Kasumi-1 (cell line): ENCODE data around the gene CRYBB3.

Experiments
- DNase-seq, 2 experiments: peaks; one replicate each; lab custom pipeline; 2025; lab: John Stamatoyannopoulos, UW

CRYBB3 gene

DNA sequence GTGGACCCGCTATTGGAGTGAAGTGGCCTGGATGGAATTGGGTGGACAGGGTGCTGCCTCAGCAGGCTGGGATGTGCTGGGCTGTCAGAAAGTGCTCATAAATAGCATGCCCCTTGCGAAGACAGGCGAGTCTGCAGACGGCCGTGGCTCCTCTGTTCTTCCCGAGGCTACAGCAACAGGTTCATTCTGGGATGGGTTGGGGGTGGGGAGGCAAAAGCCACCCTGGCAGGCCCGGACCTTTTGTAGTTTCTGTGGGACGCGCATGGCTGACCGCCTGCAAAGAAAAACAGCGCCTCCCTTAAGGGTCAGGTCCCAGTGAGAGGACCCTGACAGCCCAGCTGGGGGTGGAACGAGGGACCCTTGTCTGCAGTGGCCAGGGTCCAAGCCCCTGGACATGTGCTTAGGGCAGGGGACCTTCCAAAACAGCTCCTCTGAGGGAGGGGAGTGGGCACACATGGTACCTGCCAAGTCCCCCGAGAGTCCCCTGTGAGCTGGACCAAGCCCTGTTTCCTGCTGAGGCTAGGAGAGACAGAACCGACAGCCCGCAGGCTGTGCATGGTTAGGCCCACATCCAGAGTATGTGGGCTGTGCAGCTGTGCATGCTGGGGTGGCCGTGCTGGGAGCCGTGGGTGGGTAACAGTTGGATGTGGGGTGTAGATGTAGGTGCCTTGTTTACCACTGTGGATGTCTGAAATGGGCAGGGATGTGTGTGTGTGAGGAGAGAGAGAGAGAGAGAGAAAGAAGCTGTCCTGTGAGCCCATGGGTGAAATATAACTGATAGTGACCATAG is at the start of gene CRYBB3:
Gene CRYBB3 (plus strand): TSS at position 128 of the 790 bp plus-strand sequence. CDS start 1,539 bp downstream, outside the sequence.
- no peak for DNase-seq

DNA sequence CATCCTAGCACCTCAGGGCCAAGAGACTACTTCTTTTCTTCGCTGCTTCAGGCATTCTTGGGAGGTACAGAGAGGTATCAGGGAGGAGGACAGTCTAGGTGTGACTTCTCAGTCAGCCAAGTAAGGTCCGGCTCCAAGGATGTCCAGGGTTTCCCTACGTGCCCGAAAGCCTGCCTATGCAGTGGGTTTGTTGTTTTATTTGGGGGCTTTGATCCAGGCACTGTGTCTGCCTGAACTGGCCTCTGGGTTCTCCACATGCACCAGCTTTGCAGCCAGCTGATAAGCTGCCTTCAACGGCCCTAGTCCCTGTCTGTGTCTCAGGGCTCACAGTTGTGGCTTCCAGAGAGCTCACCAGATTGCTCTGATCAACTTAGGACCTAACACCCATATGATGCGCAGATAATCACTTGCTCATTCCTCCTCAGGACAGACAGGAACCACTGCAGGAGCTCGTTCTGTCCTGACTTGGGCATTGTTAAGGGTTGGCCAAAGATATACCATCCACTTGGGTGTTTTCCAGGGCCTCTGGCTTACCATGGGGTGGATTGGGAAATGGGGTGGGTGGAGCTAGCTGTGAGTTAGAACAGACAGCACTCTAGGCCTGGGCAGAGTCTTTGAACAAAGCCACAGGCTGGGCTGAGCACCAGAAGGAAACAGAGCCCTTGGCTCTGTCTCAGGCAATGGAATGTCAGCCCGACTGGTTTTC is 45.5 kb upstream of the CRYBB3 start:
- no peak for DNase-seq

DNA sequence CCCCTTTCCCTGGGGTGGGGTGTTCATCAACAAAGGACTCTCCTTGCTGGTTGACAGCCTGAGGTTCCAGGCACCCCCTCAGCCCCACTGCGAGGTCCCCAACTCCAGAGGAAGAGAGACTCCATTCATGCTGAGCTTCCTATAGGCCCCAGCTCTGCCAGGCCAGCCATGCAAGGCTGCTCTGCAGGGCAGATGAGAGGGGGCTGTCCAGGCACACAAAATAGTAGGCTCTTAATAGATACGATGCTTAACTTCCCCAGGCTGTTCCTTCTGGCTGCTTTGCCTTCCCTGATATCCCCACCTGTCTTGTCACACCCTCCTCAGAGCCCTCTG is 45.0 kb upstream of the CRYBB3 start:
- DNase-seq, result no peak

DNA sequence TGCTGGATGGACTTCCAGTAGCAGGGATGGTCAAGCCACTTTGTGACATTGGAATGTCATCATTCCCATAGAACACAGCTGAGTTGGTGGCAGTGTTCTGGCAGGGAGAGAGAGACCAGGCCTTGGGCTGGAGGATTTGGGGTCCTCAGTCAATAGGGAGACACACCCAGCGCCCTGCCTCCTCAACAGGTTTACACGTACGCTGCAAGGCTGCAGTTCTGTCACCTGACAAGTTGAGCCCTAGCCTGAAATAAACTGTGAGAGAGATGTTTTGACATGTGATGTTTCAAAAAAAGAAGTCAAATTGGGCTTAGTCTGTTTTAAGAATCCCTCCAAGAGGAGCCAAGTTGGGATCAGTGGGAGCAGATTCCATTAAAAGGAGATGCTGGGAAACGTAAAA is 42.9 kb upstream of the CRYBB3 start:
- DNase-seq, result no peak

DNA sequence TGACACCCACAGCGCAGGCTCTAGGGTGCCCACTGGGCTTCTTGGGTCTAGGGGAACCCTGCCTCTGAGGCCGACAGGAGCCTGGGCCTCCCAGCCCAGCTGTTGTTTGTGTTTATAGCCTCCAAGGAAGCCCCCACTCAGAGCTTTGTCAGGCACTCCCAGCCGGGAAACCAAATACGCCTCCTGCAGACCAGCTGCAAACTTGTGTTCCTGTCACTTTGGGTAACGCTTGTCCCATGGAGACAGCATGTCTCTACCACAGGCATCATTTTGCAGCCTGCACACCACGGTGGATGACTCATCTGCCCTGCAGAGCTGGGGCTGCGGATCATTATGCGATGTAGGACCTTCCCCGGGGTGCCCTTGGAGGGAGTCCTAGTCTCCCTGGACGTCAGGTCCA is 40.6 kb upstream of the CRYBB3 start:
- no peak for DNase-seq

DNA sequence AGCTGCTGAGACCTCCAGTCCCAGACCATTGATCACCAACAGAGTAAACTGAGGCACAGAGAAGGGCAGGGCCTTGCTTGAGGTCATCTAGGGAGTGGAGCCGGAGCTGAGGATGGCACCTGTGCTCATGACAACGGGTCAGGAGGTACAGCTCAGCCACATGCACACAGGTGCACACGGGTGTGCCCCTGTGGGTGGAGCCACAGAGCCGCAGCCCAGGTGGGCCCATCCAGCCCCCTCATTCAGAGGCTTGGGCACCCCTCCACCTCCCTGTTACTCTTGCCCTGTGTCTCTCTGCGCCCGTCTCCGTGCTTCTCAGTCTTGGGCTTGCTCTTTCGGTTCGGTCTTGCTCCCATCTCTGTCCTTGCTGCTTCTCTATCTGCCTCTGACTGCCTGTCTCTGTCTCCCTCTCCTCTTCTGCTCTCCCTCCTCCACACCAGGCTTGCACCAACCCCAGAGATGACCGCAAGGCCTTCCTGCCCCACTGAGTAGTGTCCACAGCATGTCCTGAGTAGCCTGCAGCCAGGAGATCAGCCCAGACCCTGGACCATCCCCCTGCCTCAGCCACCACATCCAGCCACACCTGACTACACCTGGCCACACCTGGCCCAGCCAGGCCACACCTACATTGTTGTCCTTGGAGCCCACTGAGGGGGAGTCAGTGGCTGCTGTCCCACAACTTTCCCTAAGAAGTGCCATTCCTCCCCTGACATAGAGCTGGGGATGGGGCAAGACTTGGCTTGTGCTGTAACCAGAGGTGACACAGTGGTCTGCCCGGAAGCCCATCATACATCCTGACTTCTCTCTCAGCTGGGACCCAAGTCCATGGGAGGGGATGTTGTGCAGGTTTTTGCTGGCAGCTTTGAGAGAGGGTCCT is 39.3 kb upstream of the CRYBB3 start:
- no peak for DNase-seq

DNA sequence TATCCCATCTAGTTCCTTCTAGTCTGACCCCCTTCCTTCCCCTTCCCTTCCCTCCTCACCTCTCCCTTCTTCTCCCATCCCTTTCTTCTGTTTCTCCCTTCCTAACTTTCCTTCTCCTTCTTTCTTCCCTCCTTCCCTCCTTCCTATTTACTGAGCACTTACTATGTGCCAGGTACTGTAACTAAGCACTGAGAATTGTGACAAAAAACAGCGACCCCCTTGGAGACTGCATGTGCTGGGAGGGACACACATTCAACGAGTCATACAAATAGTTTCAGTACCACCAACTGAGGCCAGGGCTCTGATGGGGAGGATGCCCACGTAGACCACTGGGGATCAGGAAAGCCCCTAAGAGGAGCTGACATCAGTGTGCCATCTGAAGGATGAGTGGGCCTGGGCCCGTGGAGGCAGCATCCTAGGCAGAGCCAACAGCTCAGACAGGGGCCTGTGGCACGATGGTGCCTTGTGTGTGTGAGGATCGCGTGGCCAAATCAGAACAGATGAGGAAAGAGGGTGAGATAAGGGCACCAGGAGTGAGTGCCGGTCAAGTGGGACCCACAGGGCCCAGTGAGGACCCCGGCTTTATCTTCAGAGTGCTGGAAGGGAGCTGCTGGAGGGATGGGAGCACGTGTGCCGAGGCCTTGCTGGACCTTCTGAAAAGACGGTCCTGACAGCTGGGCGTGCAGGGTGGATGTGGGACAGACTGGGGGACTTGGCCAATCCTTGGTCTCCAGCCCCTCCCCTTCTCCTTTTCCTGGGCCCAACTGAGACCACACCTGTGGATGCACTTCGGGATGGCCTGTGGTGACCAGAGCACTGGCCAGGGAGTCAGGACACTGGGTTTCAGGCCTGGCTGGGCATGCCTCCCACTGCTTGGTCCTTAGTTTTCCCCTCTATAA is 38.4 kb upstream of the CRYBB3 start:
- DNase-seq, result no peak

DNA sequence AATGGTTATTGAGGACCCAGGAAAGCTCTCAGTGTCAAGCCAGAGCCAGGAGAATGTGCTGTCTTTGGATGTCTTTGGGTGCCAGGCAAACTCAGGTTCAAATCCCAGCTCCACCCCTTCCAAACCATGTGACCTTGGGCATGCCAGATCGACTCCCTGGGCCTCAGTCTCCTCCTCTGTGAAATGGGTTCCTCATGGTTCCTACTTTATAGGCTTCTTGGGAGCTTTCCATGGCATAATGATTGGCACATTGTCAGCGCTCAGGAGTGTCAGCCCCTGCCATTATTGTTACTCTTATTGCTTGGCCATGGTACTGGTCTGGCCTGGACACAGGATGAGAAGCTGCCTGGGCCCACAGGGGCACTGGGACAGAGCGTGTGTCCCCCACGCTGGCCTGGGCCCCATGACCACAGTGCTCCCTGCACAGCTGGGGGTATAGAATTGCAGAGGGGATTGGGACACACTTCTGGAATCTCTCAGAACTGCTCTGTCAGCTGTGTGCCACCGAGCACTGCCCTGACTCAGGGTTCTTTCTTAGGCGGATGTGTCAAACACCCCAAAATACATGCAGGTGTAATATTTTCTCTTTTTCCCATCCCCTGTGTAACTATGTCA is 37.6 kb upstream of the CRYBB3 start:
- DNase-seq, result no peak

DNA sequence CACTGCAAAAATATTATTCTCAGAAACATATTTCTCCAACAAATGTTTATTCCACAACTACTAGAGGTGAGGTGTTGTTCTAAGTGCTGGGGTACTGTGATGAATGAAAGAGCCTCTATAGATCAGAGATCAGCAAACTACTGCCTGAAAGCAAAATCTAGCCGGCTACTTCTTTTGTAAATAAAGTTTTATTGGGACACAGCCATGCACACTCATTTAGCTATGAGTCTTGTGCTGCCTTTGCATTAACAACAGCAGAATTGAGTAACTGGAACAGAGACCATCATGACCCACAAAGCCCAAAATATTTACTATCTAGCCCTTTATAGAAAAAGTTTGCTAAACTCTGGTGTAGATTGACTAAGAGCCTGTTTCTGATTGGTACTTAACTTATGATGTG is 37.1 kb upstream of the CRYBB3 start:
- DNase-seq, result no peak

DNA sequence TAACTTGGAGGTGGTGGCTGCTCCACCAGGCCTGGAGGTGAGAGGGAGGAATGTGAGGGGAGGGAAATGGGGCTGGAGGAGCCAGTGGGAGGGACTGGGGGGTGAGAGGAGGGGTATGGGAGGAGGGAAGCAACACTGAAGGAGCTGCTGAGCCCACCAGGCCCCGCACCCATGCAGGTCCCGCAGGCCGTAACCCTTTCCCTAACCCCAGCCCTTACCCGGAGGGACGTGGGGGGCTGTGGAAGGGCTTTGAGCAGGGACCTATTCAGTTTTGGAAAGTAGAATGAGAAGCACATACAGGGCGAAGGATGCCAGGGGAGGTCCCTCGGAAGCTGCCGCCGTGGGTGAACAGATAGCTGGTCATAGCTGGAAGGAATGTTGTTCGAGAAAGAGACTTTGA is 33.9 kb upstream of the CRYBB3 start:
- no peak for DNase-seq

DNA sequence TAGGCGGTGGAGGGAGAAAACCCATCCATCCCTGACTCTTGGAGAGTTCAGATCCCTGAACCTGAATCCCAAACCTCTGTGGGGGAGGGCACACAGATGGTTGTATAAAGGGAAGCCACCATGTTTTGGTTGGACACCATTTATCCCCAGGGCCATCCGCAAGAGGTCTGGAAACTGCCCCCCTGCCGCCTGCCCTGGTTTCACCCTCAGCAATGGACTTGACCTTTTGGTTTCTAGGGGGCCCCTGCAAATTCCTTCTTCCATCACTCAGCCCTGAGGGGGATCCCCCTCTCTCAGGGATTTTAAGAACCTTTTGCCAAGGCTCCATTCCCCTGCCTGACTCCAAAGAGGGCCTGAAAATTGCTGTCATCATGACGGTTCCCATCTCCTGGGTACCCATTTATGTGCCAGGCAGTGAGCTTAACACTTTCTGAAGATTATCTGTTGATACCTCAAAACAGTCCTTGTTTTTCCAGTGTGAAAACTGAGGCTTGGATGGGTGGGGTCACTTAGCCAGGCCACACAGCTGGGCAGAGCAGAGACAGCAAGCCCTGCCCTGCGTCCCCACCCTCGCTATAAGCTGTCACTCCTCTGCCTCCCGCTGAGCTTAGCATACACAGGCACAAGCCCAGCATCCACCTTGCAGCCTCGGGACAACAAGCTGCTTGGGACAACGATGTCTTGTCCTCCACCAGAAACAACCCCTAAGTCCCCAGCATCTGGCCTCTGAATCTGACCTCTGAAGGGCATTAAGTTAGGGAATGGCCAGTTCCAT is 33.2 kb upstream of the CRYBB3 start:
- no peak for DNase-seq

DNA sequence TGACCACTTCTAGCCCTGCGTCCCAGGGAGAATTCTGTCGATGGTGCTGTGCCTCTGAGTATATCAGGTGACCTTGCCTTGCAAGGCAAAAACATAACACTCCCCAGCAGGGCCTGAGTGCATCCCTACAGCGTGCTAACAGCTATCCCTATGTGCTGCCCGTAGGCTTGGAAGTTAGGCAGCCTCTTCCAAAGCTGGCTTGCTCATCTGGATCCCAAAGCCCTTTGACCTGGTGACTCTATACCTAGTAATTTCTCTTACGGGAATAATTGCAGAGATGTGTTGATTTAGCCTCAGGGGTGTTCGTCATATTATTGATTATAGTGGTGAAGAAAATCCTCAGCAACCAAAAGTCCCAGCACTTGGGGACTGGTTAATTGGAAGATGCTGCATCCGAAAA is 32.6 kb upstream of the CRYBB3 start:
- DNase-seq, result no peak

DNA sequence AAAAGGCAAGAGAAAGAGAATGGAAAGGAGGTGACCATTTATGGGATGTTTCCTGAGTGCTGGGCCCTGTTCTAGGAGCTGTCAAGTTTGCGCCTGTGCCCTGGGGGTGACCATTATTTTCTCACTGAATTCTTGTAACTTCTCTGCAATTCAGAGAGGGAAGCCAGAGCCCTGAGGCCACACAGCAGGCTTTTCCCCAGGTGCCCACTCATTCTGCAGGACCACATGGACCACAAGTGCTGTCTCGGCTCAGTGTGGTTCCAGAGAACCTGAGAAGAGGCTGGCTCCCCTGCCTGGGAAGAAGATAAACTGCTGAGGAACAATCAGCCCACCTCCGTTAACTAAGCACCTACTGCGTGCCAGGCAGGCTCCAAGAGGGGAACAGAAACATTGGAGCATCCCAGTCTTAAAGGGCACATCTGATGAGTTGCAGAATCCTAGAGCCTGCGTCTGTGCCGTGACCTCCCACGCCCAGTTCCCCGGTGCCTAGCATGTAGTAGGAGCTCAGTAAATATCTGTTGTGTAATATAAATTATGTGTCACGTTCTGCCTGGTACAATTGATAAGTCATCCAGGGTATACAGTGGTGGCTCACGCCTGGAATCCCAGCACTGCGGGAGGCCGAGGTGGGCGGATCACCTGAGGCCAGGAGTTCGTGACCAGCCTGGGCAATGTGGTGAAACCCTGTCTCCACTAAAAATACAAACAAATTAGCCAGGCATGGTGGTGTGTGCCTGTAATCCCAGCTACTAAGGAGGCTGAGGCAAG is 31.6 kb upstream of the CRYBB3 start:
- DNase-seq, result no peak

DNA sequence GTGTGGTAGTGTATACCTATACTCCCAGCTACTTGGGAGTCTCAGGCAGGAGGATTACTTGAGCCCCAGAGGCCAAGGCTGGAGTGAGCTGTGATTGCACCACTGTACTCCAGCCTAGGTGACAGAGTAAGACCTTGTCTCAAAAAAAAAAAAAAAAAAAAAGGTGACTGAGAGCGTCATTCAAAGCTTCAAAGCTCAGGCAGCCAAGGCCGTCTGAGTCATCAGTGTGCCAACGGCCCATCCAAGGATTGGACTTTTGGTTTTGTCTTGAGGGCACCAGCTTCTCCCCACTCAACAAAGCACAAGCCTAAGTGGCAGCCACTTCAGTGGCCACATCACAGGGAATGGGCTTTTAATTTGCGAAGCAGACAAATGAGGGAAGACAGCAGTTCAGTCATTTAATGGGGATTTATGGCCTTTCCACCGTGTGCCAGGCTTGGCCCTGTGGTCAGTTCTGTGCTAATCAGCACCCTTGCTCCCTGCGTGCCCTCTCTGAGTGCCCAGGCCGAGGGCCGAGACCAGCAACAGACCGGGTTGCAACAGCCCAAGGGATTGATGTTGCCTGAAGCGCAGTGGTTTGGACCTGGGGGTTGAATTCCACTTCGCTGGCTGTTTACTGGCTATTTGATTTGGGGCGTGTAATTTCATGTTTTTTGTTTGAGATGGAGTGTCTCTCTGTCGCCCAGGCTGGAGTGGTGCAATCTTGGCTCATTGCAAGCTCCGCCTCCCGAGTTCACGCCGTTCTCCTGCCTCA is 30.2 kb upstream of the CRYBB3 start:
- no peak for DNase-seq

DNA sequence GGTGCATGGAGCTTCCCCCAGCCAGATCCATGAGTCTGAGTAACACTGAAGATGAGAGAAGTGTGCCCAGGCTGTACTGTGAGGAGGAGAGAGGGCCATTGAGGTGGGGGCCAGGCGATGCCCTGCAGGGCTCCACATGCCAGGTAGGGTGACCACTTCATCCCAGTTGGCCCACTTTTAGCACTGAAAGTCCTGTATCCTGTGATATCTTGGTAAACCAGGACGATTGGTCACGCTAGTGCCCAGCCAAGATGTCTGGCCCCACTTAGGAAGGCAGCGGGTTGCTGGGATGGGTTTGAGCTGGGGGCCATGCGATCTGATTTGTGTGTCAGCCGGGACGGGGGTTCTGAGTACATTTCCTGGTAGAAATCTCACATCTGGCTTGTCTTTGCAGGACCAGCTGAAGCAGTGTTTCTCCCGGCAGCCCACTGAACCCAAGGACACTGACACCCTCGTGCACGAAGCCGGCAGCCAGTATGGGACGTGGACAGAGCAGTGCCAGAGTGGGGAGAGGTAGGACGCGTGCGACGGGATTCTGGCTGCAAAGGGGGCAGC is 29.2 kb upstream of the CRYBB3 start:
- no peak for DNase-seq

DNA sequence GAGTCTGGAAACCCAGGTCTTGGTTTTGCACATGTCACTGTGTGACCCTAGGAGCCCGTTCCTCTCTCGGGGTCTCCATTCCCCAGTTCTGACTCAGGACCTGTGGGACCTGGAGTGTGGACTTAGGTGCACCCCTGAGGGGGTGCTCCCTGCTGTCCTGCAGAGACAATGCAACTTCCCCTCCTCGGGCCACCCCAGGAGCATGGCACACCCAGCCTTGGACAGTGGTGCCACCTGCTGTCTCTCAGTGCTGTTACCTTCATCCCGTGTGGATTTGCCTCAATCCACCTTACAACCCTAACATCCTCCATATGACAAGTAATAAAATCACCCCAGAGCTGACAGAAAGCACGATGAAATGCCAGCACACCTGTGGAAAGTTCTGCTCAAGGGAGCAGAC is 27.5 kb upstream of the CRYBB3 start:
- no peak for DNase-seq

DNA sequence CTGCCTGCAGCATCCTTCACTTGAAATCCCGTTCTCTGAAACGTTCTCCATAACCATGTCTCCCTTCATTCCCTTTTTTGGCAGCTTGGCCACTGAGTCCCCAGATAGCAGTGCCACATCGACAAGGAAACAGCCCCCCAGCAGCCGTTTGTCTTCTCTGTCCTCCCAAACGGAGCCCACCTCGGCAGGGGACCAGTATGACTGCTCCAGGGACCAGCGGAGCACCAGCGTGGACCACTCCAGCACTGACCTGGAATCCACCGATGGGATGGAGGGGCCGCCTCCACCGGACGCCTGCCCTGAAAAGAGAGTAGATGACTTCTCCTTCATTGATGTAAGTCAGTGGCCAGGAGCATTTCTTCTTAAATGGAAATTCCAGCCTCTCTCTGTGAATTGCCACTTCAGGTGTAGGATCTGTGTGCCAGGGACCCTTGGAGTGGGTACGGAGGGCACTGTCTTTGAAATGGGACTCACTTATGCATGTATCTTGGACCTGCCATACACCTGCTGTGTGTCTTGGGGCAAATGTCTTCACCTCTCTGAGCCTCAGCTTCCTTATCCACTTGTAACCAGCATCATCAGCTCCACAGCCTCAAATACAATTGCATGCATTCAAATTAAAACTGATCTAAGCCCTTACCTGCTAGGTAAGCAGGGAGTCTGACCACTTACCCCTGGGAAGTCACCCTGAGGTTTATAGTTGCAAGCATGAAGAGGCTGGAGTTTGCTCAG is 25.3 kb upstream of the CRYBB3 start:
- no peak for DNase-seq

DNA sequence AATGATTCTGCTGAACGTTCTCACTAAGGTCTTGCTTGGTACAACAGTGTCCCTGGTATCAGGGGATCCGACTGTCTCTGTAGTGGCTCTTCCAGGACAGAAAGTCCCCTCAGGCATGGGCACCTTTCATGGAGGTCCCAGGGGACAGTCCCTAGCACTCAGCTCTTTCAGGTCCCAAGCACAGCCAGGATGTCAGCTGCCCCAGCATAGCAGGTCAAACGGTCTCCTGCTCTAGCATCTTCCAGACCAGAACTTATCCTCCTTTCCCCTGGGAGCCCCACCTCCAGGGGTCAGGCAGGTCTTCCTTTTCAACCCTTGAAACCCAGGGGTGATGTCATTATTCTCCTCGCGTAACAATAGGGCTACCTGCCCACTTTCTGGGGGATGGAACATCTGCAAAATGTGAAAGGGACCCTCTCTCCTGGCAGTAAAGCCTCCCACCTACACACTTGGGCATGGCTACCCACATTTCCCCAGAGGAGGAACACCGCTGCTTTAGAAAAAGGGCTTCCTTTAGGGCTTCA is 24.7 kb upstream of the CRYBB3 start:
- DNase-seq, result no peak
